GM12801 (cell line): Measurements from ENCODE around the gene OSMR.

ENCODE experiments used
- CTCF ChIP-seq: IDR thresholded peaks from one replicate; pipeline ENCODE4 v1.5.1; 2011; ENCODE audit warnings: control low read depth; ENCODE audit not compliant: insufficient read length; ENCODE audit errors: extremely low read depth

OSMR gene

GRCh38 chr5:38899936-38900335 lies 54.1 kb downstream of the OSMR start:
- no peak for TF ChIP-seq CTCF

GRCh38 chr5:38905516-38905915 lies 59.7 kb downstream of the OSMR start:
- TF ChIP-seq CTCF = no peak

GRCh38 chr5:38906503-38906902 lies 60.7 kb downstream of the OSMR start:
- no peak for TF ChIP-seq CTCF

GRCh38 chr5:38911933-38912332 lies 66.1 kb downstream of the OSMR start:
- TF ChIP-seq CTCF = no peak

- TF ChIP-seq CTCF = no peak
Measured at GRCh38 chr5:38913714-38914113, 67.9 kb downstream of the OSMR start.

- no peak for TF ChIP-seq CTCF
Measured at GRCh38 chr5:38916802-38917201, 71.0 kb downstream of the OSMR start.

GRCh38 chr5:38921174-38921573 lies 75.4 kb downstream of the OSMR start:
- no peak for TF ChIP-seq CTCF

- TF ChIP-seq CTCF = no peak
Measured at GRCh38 chr5:38922199-38922598, 76.4 kb downstream of the OSMR start.
